Spleen (tissue), 7 donors: ENCODE data around the gene SIPA1L3.

ENCODE experiments used
- CTCF ChIP-seq, 11 experiments: fragments of 200-600 bp in 7 of 11; fragments of 450-650 bp in 4 of 11; sonication (generic) in 4 of 11; IDR thresholded peaks in 8 of 11; conservative IDR thresholded peaks in 3 of 11; 1 replicate in 7 of 11; 2 replicates in 4 of 11; pipeline versions ENCODE4 v1.4.0 to v1.8.0; 2016 to 2021; ENCODE audit warnings: antibody characterized with exemption in 11 of 11, inconsistent platforms in 4 of 11, mild to moderate bottlenecking in 1 of 11
- POLR2A ChIP-seq, 3 donors: fragments of 450-650 bp; IDR thresholded peaks; one replicate each; pipeline ENCODE4 v1.5.1; 2017; ENCODE audit warnings: antibody characterized with exemption in 3 of 3, mild to moderate bottlenecking in 1 of 3
- donor health status: DM: no; HTN: no; CAD: no; lungs with moderate emphysema.
- donor health status: DM: no; HTN: no; CAD: no.
- donor health status: DM: no; HTN: no; CAD: no.

- TF ChIP-seq CTCF (IDR thresholded peaks at IDR 0.05 in 8 of 11, conservative IDR thresholded peaks at IDR 0.05 in 3 of 11) = no peak
- no peak for TF ChIP-seq POLR2A (IDR thresholded peaks at IDR 0.05)
These were observed 276.4 kb downstream of the SIPA1L3 start for GRCh38 chr19:38183251-38183897.
